Jurkat, Clone E6-1 (cell line): ENCODE measurements around the gene TMEM8B. TPM values are rescaled to one million over a fixed set of nuclear protein-coding genes. Genes with fewer than 3 reads are reported as not detected.

Source experiments
- DNase-seq: peaks from one replicate; pipeline ENCODE4 v3.0.0-alpha.2; 2011; ENCODE audit warnings: low read depth, low spot score
- H3K4me3 ChIP-seq: 2 replicates; pipeline ENCODE4 v1.5.1; 2011; ENCODE audit warnings: mild to moderate bottlenecking, low read length, control low read depth, moderate library complexity
- polyA plus RNA-seq: library from polyadenylated mRNA; unstranded; fragments of >200 nt; gene quantifications from one replicate; pipeline ENCODE4 v1.2.1, GENCODE V29; 2012; ENCODE audit warnings: missing spikeins; ENCODE audit not compliant: insufficient read length, insufficient read depth

TMEM8B gene
- 12.6 TPM for polyA plus RNA-seq

GRCh38 chr9:35829084-35829763, at the start of gene TMEM8B:
TSS of gene TMEM8B (plus strand) at chr9:35829228. CDS start at chr9:35829448, 220 bp downstream.
- H3K4me3 ChIP-seq: peak within 1 kb of the TSS; percentile 63
- DNase-seq: peak; percentile 87

GRCh38 chr9:35781066-35781465, 48.0 kb upstream of the TMEM8B start:
- no peak overlapping the region for H3K4me3 ChIP-seq
- DNase-seq: no peak

GRCh38 chr9:35783418-35783817, 45.6 kb upstream of the TMEM8B start:
- H3K4me3 ChIP-seq: no peak overlapping the region
- no peak for DNase-seq

- H3K4me3 ChIP-seq: no peak overlapping the region
- no peak for DNase-seq
Measured at GRCh38 chr9:35789541-35789940, 39.5 kb upstream of the TMEM8B start.

- DNase-seq: no peak
- H3K4me3 ChIP-seq: no peak overlapping the region
Measured at GRCh38 chr9:35790025-35790384, 39.0 kb upstream of the TMEM8B start.

GRCh38 chr9:35790385-35791296, 38.4 kb upstream of the TMEM8B start:
- no peak overlapping the region for H3K4me3 ChIP-seq
- DNase-seq: peak; percentile 46

- no peak within 1 kb of the TSS for H3K4me3 ChIP-seq
- DNase-seq: no peak
Measured at GRCh38 chr9:35791297-35791921, 37.6 kb upstream of the TMEM8B start, which contains the start of gene NPR2. TSS of gene NPR2 (plus strand) at chr9:35791591. CDS start at chr9:35792409, 818 bp downstream.

GRCh38 chr9:35792024-35792813, 36.8 kb upstream of the TMEM8B start:
- no peak overlapping the region for H3K4me3 ChIP-seq
- no peak for DNase-seq

- H3K4me3 ChIP-seq: no peak overlapping the region
- DNase-seq: no peak
Measured at GRCh38 chr9:35792826-35793225, 36.2 kb upstream of the TMEM8B start.

- no peak overlapping the region for H3K4me3 ChIP-seq
- DNase-seq: no peak
Measured at GRCh38 chr9:35793461-35793860, 35.6 kb upstream of the TMEM8B start.

- no peak for DNase-seq
- H3K4me3 ChIP-seq: no peak overlapping the region
Measured at GRCh38 chr9:35795695-35796094, 33.3 kb upstream of the TMEM8B start.

- no peak for DNase-seq
- H3K4me3 ChIP-seq: no peak overlapping the region
Measured at GRCh38 chr9:35797311-35798109, 31.5 kb upstream of the TMEM8B start.

- no peak for DNase-seq
- H3K4me3 ChIP-seq: no peak overlapping the region
Measured at GRCh38 chr9:35798658-35799374, 30.2 kb upstream of the TMEM8B start.

GRCh38 chr9:35800530-35800929, 28.5 kb upstream of the TMEM8B start:
- H3K4me3 ChIP-seq: no peak overlapping the region
- no peak for DNase-seq

- no peak for DNase-seq
- no peak overlapping the region for H3K4me3 ChIP-seq
Measured at GRCh38 chr9:35801328-35802128, 27.5 kb upstream of the TMEM8B start.

GRCh38 chr9:35806101-35806500, 22.9 kb upstream of the TMEM8B start:
- no peak for DNase-seq
- no peak overlapping the region for H3K4me3 ChIP-seq

- no peak overlapping the region for H3K4me3 ChIP-seq
- DNase-seq: no peak
Measured at GRCh38 chr9:35808433-35808832, 20.6 kb upstream of the TMEM8B start.
